Gastrocnemius medialis (tissue), 4 donors: ENCODE data around the gene TRAP1. TPM values are rescaled to one million over a fixed set of nuclear protein-coding genes. Genes with fewer than 3 reads are reported as not detected.

Experiments used
- ATAC-seq, 2 donors: fragments of 150-250 bp; one replicate each; pipeline ENCODE4 v1.9.1; 2016
- DNase-seq, 2 donors: peaks; one replicate each; pipeline ENCODE4 v3.0.0-alpha.2; 2019
- H3K27ac ChIP-seq, 4 donors: fragments of 200-600 bp; sonication (generic); 1 replicate in 1 of 4; 2 replicates in 3 of 4; pipeline ENCODE4 v1.5.1; 2016 to 2018; ENCODE audit warnings: mild to moderate bottlenecking in 2 of 4, moderate library complexity in 1 of 4
- H3K27me3 ChIP-seq, 3 donors: fragments of 200-600 bp; sonication (generic) in 2 of 3; 1 replicate in 1 of 3; 2 replicates in 2 of 3; pipeline versions ENCODE4 v1.5.1 to v1.6.0; 2016 to 2019; ENCODE audit warnings: mild to moderate bottlenecking in 1 of 3, moderate library complexity in 1 of 3
- H3K36me3 ChIP-seq, 2 donors: fragments of 200-600 bp; sonication (generic) in 1 of 2; one replicate each; pipeline ENCODE4 v1.5.1; 2017 to 2018
- H3K4me1 ChIP-seq, 2 donors: fragments of 200-600 bp; sonication (generic) in 1 of 2; one replicate each; pipeline ENCODE4 v1.5.1; 2016 to 2017; ENCODE audit warnings: mild to moderate bottlenecking in 2 of 2
- H3K4me3 ChIP-seq, 4 donors: fragments of 200-600 bp; sonication (generic) in 3 of 4; 1 replicate in 1 of 4; 2 replicates in 3 of 4; pipeline ENCODE4 v1.5.1; 2016 to 2019; ENCODE audit warnings: mild to moderate bottlenecking in 2 of 4
- H3K9me3 ChIP-seq, 3 donors: fragments of 200-600 bp; sonication (generic) in 2 of 3; 1 replicate in 1 of 3; 2 replicates in 2 of 3; pipeline ENCODE4 v1.5.1; 2016 to 2019
- POLR2A ChIP-seq, 2 donors: fragments of 450-650 bp; IDR thresholded peaks; one replicate each; pipeline ENCODE4 v1.6.1; 2017; ENCODE audit warnings: antibody characterized with exemption in 2 of 2, mild to moderate bottlenecking in 2 of 2, moderate library complexity in 2 of 2
- in situ Hi-C, 4 donors: fragments of 200-750 bp; cut with MboI; loops; one replicate each; pipeline versions ENCODE4 v1.15.0 to v1.8.0; 2017; ENCODE audit warnings: low sequenced_read_pairs in 4 of 4
- intact Hi-C: fragments of 100-400 bp; cut with DNase I; formaldehyde crosslinking; loops from one replicate; pipeline ENCODE4 v1.15.1; 2023; ENCODE audit warnings: low total_unique reads
- total RNA-seq, 4 donors: library from RNA; depleted of rRNA; stranded (reverse); fragments of >200 nt; gene quantifications; one replicate each; pipeline versions ENCODE4 v1.1.0 to v1.2.3, GENCODE V29; 2016
- TF ChIP-seq, protein P1 (sequence below), 5 experiments: fragments of 450-650 bp in 3 of 5; fragments of 200-600 bp in 2 of 5; sonication (generic) in 2 of 5; IDR thresholded peaks in 4 of 5; conservative IDR thresholded peaks in 1 of 5; 1 replicate in 4 of 5; 2 replicates in 1 of 5; pipeline ENCODE4 v1.5.1; 2016 to 2019; ENCODE audit warnings: antibody characterized with exemption in 5 of 5, mild to moderate bottlenecking in 3 of 5, moderate library complexity in 3 of 5

The TRAP1 gene
- total RNA-seq, 4 donors from 2014 or later: 103 to 140 (median 122) TPM

DNA sequence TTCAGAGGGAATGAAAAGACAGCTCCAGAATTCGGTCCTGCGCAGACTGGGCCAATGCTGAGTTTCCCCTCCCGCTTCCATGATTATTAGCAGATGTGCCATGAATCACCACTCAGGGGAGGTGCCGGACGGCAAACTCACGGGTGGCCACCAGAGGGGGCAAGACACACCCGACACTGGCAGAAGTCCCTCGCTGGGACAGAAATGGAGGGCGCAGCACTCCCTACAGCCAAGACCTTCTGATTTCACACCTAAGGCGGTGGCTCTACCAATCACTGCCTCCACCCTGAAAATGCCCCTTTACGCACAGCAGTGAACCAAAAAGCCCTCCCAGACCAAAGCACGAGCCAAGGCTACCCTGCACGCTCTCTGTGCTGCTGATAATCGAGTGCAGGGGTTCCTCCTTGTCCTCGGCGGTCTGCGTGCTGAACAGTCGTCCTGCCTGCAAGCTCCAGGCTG is 26.8 kb downstream of the TRAP1 start:
- no peaks in the 10 kb centered on the region for H3K27me3 ChIP-seq
- peak; percentile 86 to 92 for DNase-seq
- intact Hi-C loops (loop anchor here (1.0 to 2.0 kb wide), 3 partner anchors 26 to 190 kb away; partner anchors contain the start of genes CREBBP and TRAP1), in situ Hi-C loops (loop anchor here (5.0 to 25.0 kb wide), 3 partner anchors 184 to 197 kb away; partner anchors contain the start of gene CREBBP (in 1 of the 4))
- peak overlapping the region; percentile 65 to 84 (median 74) for H3K27ac ChIP-seq
- H3K4me3 ChIP-seq: peak overlapping the region; percentile 39 to 68 (median 51)
- no peaks in the 10 kb centered on the region for H3K9me3 ChIP-seq
- peaks cover 23 to 27% of the 10 kb centered on the region in 2 donors for H3K4me1 ChIP-seq
- peaks cover 0 to 28% of the 10 kb centered on the region in 2 donors for H3K36me3 ChIP-seq
- TF ChIP-seq, protein P1, sequence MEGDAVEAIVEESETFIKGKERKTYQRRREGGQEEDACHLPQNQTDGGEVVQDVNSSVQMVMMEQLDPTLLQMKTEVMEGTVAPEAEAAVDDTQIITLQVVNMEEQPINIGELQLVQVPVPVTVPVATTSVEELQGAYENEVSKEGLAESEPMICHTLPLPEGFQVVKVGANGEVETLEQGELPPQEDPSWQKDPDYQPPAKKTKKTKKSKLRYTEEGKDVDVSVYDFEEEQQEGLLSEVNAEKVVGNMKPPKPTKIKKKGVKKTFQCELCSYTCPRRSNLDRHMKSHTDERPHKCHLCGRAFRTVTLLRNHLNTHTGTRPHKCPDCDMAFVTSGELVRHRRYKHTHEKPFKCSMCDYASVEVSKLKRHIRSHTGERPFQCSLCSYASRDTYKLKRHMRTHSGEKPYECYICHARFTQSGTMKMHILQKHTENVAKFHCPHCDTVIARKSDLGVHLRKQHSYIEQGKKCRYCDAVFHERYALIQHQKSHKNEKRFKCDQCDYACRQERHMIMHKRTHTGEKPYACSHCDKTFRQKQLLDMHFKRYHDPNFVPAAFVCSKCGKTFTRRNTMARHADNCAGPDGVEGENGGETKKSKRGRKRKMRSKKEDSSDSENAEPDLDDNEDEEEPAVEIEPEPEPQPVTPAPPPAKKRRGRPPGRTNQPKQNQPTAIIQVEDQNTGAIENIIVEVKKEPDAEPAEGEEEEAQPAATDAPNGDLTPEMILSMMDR (IDR thresholded peaks at IDR 0.05 in 4 of 5, conservative IDR thresholded peaks at IDR 0.05 in 1 of 5): peak; percentile 88 to 97 (median 96)
- no peak for TF ChIP-seq POLR2A (IDR thresholded peaks at IDR 0.05)
- peak; percentile 95 to 97 for ATAC-seq

DNA sequence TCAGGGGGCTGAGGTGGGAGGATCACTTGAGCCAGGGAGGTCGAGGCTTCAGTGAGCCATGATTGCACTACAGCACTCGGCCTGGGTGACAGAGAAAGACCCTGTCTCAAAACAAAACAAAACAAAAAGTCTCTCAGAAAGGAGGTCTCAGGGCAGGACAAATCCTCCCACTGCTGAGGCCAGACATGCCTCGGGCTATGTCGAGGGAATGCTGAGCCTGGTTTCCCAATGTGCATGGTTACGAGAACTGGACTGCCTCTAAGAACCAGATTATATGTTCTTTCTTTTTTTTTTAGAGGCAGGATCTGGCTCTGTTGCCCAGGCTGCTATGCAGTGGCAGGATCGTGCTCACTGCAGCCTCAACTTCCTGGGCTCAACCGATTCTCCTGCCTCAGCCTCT is 27.6 kb downstream of the TRAP1 start:
- H3K27ac ChIP-seq: peak overlapping the region; percentile 65 to 84 (median 74)
- no peak for DNase-seq
- H3K27me3 ChIP-seq: no peaks in the 10 kb centered on the region
- intact Hi-C loops (loop anchor here (1.0 to 2.0 kb wide), 3 partner anchors 27 to 191 kb away; partner anchors contain the start of genes CREBBP and TRAP1), in situ Hi-C loops (loop anchor here (5.0 to 25.0 kb wide), 4 partner anchors 68 to 198 kb away; partner anchors contain the start of gene CREBBP (in 1 of the 4))
- TF ChIP-seq, protein P1 (IDR thresholded peaks at IDR 0.05 in 4 of 5, conservative IDR thresholded peaks at IDR 0.05 in 1 of 5): no peak
- TF ChIP-seq POLR2A (IDR thresholded peaks at IDR 0.05): no peak
- no peaks in the 10 kb centered on the region for H3K9me3 ChIP-seq
- H3K4me1 ChIP-seq: peaks cover 16 to 21% of the 10 kb centered on the region in 2 donors
- peaks cover 0 to 36% of the 10 kb centered on the region in 2 donors for H3K36me3 ChIP-seq
- H3K4me3 ChIP-seq: no peak overlapping the region
- no peak for ATAC-seq

DNA sequence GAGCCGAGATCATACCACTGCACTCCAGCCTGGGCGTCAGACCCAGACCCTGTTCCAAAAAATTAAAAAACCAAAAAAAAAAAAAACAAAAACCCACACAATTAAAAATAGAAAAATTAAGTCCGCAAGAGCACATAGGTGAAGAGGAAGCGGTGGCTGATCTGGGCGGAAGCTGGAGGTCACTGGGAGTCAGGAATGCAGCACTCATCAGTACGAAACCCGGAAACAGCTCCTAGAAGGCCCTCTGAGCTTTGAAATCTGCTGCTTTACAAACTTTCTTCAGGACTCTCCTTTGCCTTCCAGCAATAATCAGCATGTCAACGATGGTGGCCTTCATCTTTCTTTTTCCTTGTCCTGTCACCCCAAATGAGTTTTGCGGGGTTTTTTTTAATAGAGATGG is 29.5 kb downstream of the TRAP1 start:
- H3K9me3 ChIP-seq: no peaks in the 10 kb centered on the region
- H3K4me3 ChIP-seq: no peak overlapping the region
- H3K36me3 ChIP-seq: peaks cover 0 to 39% of the 10 kb centered on the region in 2 donors
- ATAC-seq (no peak), DNase-seq (no peak)
- peaks cover 16 to 20% of the 10 kb centered on the region in 2 donors for H3K4me1 ChIP-seq
- peak overlapping the region in 1 of 4 donors; percentile 16 for H3K27ac ChIP-seq
- TF ChIP-seq POLR2A (IDR thresholded peaks at IDR 0.05): no peak
- TF ChIP-seq, protein P1 (IDR thresholded peaks at IDR 0.05 in 4 of 5, conservative IDR thresholded peaks at IDR 0.05 in 1 of 5): no peak
- H3K27me3 ChIP-seq: no peaks in the 10 kb centered on the region
- in situ Hi-C loops: loop anchor here in 2 of 4 donors (5.0 to 25.0 kb wide), 2 partner anchors 70 to 200 kb away; partner anchors contain the start of gene CREBBP (in 1 of the 2)
- intact Hi-C loops: no loop called here

DNA sequence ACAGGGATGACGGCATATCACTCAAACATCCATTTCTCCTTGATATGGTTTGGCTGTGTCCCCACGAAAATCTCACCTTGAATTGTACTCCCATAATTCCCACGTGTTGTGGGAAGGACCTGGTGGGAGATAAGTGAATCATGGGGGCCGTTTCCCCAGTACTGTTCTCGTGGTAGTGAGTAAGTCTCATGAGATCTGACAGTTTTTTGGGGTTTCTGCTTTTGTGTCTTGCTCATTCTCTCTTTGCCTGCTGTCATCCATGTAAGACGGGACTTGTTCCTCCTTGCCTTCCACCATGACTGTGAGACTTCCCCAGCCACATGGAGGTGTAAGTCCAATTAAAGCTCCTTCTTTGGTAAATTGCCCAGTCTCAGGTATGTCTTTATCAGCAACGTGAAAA is 30.3 kb downstream of the TRAP1 start:
- peaks cover 0 to 47% of the 10 kb centered on the region in 2 donors for H3K36me3 ChIP-seq
- in situ Hi-C loops: loop anchor here in 2 of 4 donors (5.0 to 25.0 kb wide), 2 partner anchors 70 to 200 kb away; partner anchors contain the start of gene CREBBP (in 1 of the 2)
- intact Hi-C loops: no loop called here
- no peaks in the 10 kb centered on the region for H3K9me3 ChIP-seq
- H3K27ac ChIP-seq: no peak overlapping the region
- peaks cover 16 to 20% of the 10 kb centered on the region in 2 donors for H3K4me1 ChIP-seq
- DNase-seq (no peak), ATAC-seq (no peak)
- TF ChIP-seq POLR2A (IDR thresholded peaks at IDR 0.05): no peak
- TF ChIP-seq, protein P1 (IDR thresholded peaks at IDR 0.05 in 4 of 5, conservative IDR thresholded peaks at IDR 0.05 in 1 of 5): no peak
- H3K27me3 ChIP-seq: no peaks in the 10 kb centered on the region
- H3K4me3 ChIP-seq: no peak overlapping the region
